Subcutaneous adipose tissue (tissue), 4 donors: Measurements from ENCODE around the gene ARHGAP45. TPM values are rescaled to one million over a fixed set of nuclear protein-coding genes. Genes with fewer than 3 reads are reported as not detected.

ENCODE experiments used
- CTCF ChIP-seq: fragments of 450-650 bp; IDR thresholded peaks from one replicate; pipeline ENCODE4 v1.5.1; 2016; ENCODE audit warnings: low read depth, mild to moderate bottlenecking, control low read depth, antibody characterized with exemption, moderate library complexity
- small RNA-seq: library from RNA; depleted of rRNA; stranded (forward); fragments of <200 nt; gene quantifications from one replicate; pipeline ENCODE3, GENCODE V24; 2016
- total RNA-seq, 4 donors: library from RNA; depleted of rRNA; stranded (reverse); fragments of >200 nt; gene quantifications; one replicate each; pipeline ENCODE4 v1.1.0, GENCODE V29; 2016

ARHGAP45 gene
- total RNA-seq, 4 donors from 2014 or later = 31.3 to 52.5 (median 44.0) TPM

DNA sequence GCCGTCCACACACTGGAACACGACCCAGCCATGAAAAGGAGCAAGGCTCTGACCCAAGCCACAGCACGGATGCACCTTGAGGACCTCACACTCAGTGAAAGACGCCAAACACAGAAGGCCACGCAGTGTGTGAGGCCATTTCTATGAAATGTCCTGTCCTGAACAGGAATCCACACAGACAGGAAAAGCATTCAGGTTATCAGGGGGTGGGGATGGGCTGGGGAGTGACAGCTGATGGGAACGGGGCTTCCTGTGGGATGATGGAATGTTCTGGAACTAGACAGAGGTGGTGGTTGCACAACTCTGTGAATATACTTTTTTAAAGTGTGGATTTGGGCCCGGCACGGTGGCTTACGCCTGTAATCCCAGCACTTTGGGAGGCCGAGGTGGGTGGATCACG, 67.5 kb downstream of the ARHGAP45 start:
- TF ChIP-seq CTCF = no peak

DNA sequence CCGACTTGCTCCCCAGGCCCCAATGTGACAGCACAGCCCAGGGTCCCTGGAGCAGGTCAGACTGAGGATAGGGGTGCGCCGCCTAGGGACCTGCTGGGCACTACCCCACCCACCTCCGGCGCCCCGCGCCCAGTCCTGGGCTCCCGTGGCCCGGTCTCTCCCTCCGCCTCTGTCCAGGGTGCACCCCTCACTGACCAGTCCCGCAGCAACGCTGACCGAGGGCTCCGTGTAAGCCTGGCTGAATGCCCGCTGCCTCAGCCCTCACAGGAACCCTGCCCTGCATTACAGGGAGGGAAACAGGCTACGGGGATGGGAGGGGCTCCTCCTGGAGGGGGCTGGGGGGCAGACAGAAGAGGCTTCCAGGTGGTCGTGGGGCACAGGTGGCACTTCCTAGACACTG, 68.5 kb downstream of the ARHGAP45 start:
- TF ChIP-seq CTCF = no peak

GRCh38 chr19:1136201-1136600, 69.2 kb downstream of the ARHGAP45 start:
- no peak for TF ChIP-seq CTCF

Small RNAs within 50 kb of the gene (small RNA-seq; reads per million reads assigned to genes)
- not detected for gene RNU6-2

Other genes with a start within 250 kb of the ARHGAP45 start
- not detected for gene PLPPR3, start 245.2 kb upstream of the ARHGAP45 start, total RNA-seq
- under 1 TPM in 1 of 4 donors, not detected in 3; 0.68 TPM for gene AZU1, start 239.3 kb upstream of the ARHGAP45 start, total RNA-seq
- gene PRTN3, start 226.2 kb upstream of the ARHGAP45 start, total RNA-seq = not detected
- gene ELANE, start 214.9 kb upstream of the ARHGAP45 start, total RNA-seq = 1 to 10 TPM in 2 of 4 donors, not detected in 2; 2.4 to 2.8 TPM
- gene CFD, start 207.5 kb upstream of the ARHGAP45 start, total RNA-seq = 1,000 to 10,000 TPM; 1,847 to 6,869 (median 2,488) TPM
- 10 to 100 TPM; 18.4 to 38.4 (median 19.2) TPM for gene MED16, start 174.0 kb upstream of the ARHGAP45 start, total RNA-seq
- gene RNU6-9, start 173.7 kb upstream of the ARHGAP45 start, total RNA-seq = not detected
- 10 to 100 TPM; 24.1 to 37.3 (median 26.8) TPM for gene R3HDM4, start 153.9 kb upstream of the ARHGAP45 start, total RNA-seq
- not detected for gene KISS1R, start 149.8 kb upstream of the ARHGAP45 start, total RNA-seq
- 10 to 100 TPM in 2 of 4 donors, 1 to 10 TPM in 2; 5.5 to 13.9 (median 9.2) TPM for gene ARID3A, start 141.1 kb upstream of the ARHGAP45 start, total RNA-seq
- gene WDR18, start 82.8 kb upstream of the ARHGAP45 start, total RNA-seq = 10 to 100 TPM; 18.9 to 58.6 (median 30.7) TPM
- not detected for gene GRIN3B, start 66.7 kb upstream of the ARHGAP45 start, total RNA-seq
- gene TMEM259, start 46.0 kb upstream of the ARHGAP45 start, total RNA-seq = 100 to 1,000 TPM in 2 of 4 donors, 10 to 100 TPM in 2; 65.1 to 193 (median 94.0) TPM
- not detected for gene RNU6-2, start 45.6 kb upstream of the ARHGAP45 start, total RNA-seq
- gene CNN2, start 40.6 kb upstream of the ARHGAP45 start, total RNA-seq = 10 to 100 TPM; 32.1 to 86.8 (median 52.2) TPM
- 10 to 100 TPM in 3 of 4 donors, 1 to 10 TPM in 1; 3.4 to 35.2 (median 12.2) TPM for gene ABCA7, start 27.1 kb upstream of the ARHGAP45 start, total RNA-seq
- gene POLR2E, start 28.2 kb downstream of the ARHGAP45 start, total RNA-seq = 100 to 1,000 TPM in 3 of 4 donors, 10 to 100 TPM in 1; 81.8 to 302 (median 127) TPM
- gene GPX4, start 36.8 kb downstream of the ARHGAP45 start, total RNA-seq = 1,000 to 10,000 TPM; 1,089 to 2,299 (median 1,463) TPM
- 10 to 100 TPM; 13.4 to 51.2 (median 19.1) TPM for gene SBNO2, start 107.1 kb downstream of the ARHGAP45 start, total RNA-seq
- gene STK11, start 138.6 kb downstream of the ARHGAP45 start, total RNA-seq = 10 to 100 TPM; 22.8 to 71.8 (median 31.9) TPM
- gene CBARP, start 170.8 kb downstream of the ARHGAP45 start, total RNA-seq = 1 to 10 TPM in 1 of 4 donors, under 1 TPM in 1, not detected in 2; 0.57 to 1.1 TPM
- gene ATP5F1D, start 174.6 kb downstream of the ARHGAP45 start, total RNA-seq = 100 to 1,000 TPM in 1 of 4 donors, 10 to 100 TPM in 3; 47.9 to 118 (median 66.1) TPM
- gene MIDN, start 181.4 kb downstream of the ARHGAP45 start, total RNA-seq = 10 to 100 TPM in 2 of 4 donors, 1 to 10 TPM in 2; 8.0 to 43.1 (median 12.2) TPM
- gene CIRBP, start 202.2 kb downstream of the ARHGAP45 start, total RNA-seq = 100 to 1,000 TPM; 159 to 753 (median 413) TPM
- 10 to 100 TPM; 37.4 to 76.7 (median 46.7) TPM for gene FAM174C, start 208.4 kb downstream of the ARHGAP45 start, total RNA-seq
- gene EFNA2, start 218.7 kb downstream of the ARHGAP45 start, total RNA-seq = not detected